GM23338 (cell line): ENCODE data around the gene SLC15A5.

Experiments
- CREB1 ChIP-seq: fragments of 250-450 bp; sonication (Bioruptor Pico); IDR thresholded peaks from 2 replicates; pipeline ENCODE4 v1.5.0; 2020; ENCODE audit warnings: low read depth, mild to moderate bottlenecking, moderate library complexity
- EZH2 ChIP-seq: fragments of 200-600 bp; sonication (generic); IDR thresholded peaks from one replicate; pipeline ENCODE4 v1.8.0; 2017; ENCODE audit warnings: antibody characterized with exemption, mild to moderate bottlenecking, low read depth; ENCODE audit not compliant: unreplicated experiment
- EZH2phosphoT487 ChIP-seq: fragments of 200-600 bp; sonication (generic); IDR thresholded peaks from one replicate; pipeline ENCODE4 v1.8.1; 2018; ENCODE audit warnings: antibody characterized with exemption; ENCODE audit not compliant: unreplicated experiment
- JUNB ChIP-seq: IDR thresholded peaks from one replicate; pipeline ENCODE4 v1.6.1; 2016; ENCODE audit warnings: antibody characterized with exemption; ENCODE audit not compliant: unreplicated experiment
- NANOG ChIP-seq: IDR thresholded peaks from 2 replicates; pipeline ENCODE4 v1.6.1; 2016; ENCODE audit warnings: antibody characterized with exemption, borderline replicate concordance
- POLR2AphosphoS5 ChIP-seq: IDR thresholded peaks from 2 replicates; pipeline ENCODE4 v1.6.1; 2016; ENCODE audit warnings: antibody characterized with exemption, low read depth
- STAT1 ChIP-seq: IDR thresholded peaks from one replicate; pipeline ENCODE4 v1.6.1; 2016; ENCODE audit warnings: antibody characterized with exemption; ENCODE audit not compliant: unreplicated experiment
- ZNF331 ChIP-seq: fragments of 250-450 bp; sonication (Bioruptor Pico); IDR thresholded peaks from 2 replicates; pipeline ENCODE4 v1.5.0; 2020; ENCODE audit warnings: low read depth, mild to moderate bottlenecking, moderate library complexity
- TF ChIP-seq, protein P1 (sequence below), 2 experiments: fragments of 200-600 bp in 1 of 2; sonication (generic) in 1 of 2; conservative IDR thresholded peaks; 2 replicates each; pipeline versions ENCODE4 v1.5.1 to v1.6.1; 2016 to 2017; ENCODE audit warnings: antibody characterized with exemption in 2 of 2, low read depth in 2 of 2, mild to moderate bottlenecking in 2 of 2, moderate library complexity in 1 of 2
- TF ChIP-seq, protein P2 (sequence below): IDR thresholded peaks from one replicate; pipeline ENCODE4 v1.6.1; 2018; ENCODE audit warnings: antibody characterized with exemption; ENCODE audit not compliant: unreplicated experiment
- TF ChIP-seq, protein P3 (sequence below): IDR thresholded peaks from 2 replicates; pipeline ENCODE4 v1.6.1; 2016; ENCODE audit warnings: antibody characterized with exemption
- TF ChIP-seq, protein P4 (sequence below): fragments of 250-450 bp; sonication (Bioruptor Pico); IDR thresholded peaks from 2 replicates; pipeline ENCODE4 v1.5.0; 2020; ENCODE audit warnings: mild to moderate bottlenecking, moderate library complexity

DNA sequence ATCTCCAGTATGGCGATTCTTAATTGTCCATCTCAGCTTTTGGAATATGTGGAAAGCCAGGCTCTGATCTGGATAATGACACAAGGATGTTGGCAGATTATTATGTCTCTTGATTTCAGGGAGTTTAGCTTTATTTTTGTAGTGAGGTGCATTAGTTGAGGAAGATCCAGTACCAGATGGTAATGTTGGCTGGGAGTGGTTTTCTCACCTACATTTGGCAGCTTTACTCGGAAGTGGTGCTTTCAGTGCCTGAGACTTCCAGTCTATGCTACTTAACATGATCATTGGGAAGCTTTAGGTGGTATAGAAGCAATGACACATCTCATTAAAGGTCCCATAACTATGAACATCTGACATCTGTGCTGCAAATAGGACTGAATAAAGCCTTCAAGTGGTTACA, 7.5 kb downstream of the SLC15A5 start:
- TF ChIP-seq CREB1 (CRISPR knock-in tag) (no peak), JUNB (no peak), POLR2AphosphoS5 (no peak), EZH2phosphoT487 (no peak), EZH2 (no peak), ZNF331 (CRISPR knock-in tag) (no peak), STAT1 (no peak), NANOG (no peak)
- TF ChIP-seq, protein P1, sequence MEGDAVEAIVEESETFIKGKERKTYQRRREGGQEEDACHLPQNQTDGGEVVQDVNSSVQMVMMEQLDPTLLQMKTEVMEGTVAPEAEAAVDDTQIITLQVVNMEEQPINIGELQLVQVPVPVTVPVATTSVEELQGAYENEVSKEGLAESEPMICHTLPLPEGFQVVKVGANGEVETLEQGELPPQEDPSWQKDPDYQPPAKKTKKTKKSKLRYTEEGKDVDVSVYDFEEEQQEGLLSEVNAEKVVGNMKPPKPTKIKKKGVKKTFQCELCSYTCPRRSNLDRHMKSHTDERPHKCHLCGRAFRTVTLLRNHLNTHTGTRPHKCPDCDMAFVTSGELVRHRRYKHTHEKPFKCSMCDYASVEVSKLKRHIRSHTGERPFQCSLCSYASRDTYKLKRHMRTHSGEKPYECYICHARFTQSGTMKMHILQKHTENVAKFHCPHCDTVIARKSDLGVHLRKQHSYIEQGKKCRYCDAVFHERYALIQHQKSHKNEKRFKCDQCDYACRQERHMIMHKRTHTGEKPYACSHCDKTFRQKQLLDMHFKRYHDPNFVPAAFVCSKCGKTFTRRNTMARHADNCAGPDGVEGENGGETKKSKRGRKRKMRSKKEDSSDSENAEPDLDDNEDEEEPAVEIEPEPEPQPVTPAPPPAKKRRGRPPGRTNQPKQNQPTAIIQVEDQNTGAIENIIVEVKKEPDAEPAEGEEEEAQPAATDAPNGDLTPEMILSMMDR (conservative IDR thresholded peaks at IDR 0.05; ENCODE audit: low read depth in 2 of 2), result no peak
- TF ChIP-seq, protein P2, sequence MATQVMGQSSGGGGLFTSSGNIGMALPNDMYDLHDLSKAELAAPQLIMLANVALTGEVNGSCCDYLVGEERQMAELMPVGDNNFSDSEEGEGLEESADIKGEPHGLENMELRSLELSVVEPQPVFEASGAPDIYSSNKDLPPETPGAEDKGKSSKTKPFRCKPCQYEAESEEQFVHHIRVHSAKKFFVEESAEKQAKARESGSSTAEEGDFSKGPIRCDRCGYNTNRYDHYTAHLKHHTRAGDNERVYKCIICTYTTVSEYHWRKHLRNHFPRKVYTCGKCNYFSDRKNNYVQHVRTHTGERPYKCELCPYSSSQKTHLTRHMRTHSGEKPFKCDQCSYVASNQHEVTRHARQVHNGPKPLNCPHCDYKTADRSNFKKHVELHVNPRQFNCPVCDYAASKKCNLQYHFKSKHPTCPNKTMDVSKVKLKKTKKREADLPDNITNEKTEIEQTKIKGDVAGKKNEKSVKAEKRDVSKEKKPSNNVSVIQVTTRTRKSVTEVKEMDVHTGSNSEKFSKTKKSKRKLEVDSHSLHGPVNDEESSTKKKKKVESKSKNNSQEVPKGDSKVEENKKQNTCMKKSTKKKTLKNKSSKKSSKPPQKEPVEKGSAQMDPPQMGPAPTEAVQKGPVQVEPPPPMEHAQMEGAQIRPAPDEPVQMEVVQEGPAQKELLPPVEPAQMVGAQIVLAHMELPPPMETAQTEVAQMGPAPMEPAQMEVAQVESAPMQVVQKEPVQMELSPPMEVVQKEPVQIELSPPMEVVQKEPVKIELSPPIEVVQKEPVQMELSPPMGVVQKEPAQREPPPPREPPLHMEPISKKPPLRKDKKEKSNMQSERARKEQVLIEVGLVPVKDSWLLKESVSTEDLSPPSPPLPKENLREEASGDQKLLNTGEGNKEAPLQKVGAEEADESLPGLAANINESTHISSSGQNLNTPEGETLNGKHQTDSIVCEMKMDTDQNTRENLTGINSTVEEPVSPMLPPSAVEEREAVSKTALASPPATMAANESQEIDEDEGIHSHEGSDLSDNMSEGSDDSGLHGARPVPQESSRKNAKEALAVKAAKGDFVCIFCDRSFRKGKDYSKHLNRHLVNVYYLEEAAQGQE, result no peak
- TF ChIP-seq, protein P3, sequence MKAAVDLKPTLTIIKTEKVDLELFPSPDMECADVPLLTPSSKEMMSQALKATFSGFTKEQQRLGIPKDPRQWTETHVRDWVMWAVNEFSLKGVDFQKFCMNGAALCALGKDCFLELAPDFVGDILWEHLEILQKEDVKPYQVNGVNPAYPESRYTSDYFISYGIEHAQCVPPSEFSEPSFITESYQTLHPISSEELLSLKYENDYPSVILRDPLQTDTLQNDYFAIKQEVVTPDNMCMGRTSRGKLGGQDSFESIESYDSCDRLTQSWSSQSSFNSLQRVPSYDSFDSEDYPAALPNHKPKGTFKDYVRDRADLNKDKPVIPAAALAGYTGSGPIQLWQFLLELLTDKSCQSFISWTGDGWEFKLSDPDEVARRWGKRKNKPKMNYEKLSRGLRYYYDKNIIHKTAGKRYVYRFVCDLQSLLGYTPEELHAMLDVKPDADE, result no peak
- TF ChIP-seq, protein P4, sequence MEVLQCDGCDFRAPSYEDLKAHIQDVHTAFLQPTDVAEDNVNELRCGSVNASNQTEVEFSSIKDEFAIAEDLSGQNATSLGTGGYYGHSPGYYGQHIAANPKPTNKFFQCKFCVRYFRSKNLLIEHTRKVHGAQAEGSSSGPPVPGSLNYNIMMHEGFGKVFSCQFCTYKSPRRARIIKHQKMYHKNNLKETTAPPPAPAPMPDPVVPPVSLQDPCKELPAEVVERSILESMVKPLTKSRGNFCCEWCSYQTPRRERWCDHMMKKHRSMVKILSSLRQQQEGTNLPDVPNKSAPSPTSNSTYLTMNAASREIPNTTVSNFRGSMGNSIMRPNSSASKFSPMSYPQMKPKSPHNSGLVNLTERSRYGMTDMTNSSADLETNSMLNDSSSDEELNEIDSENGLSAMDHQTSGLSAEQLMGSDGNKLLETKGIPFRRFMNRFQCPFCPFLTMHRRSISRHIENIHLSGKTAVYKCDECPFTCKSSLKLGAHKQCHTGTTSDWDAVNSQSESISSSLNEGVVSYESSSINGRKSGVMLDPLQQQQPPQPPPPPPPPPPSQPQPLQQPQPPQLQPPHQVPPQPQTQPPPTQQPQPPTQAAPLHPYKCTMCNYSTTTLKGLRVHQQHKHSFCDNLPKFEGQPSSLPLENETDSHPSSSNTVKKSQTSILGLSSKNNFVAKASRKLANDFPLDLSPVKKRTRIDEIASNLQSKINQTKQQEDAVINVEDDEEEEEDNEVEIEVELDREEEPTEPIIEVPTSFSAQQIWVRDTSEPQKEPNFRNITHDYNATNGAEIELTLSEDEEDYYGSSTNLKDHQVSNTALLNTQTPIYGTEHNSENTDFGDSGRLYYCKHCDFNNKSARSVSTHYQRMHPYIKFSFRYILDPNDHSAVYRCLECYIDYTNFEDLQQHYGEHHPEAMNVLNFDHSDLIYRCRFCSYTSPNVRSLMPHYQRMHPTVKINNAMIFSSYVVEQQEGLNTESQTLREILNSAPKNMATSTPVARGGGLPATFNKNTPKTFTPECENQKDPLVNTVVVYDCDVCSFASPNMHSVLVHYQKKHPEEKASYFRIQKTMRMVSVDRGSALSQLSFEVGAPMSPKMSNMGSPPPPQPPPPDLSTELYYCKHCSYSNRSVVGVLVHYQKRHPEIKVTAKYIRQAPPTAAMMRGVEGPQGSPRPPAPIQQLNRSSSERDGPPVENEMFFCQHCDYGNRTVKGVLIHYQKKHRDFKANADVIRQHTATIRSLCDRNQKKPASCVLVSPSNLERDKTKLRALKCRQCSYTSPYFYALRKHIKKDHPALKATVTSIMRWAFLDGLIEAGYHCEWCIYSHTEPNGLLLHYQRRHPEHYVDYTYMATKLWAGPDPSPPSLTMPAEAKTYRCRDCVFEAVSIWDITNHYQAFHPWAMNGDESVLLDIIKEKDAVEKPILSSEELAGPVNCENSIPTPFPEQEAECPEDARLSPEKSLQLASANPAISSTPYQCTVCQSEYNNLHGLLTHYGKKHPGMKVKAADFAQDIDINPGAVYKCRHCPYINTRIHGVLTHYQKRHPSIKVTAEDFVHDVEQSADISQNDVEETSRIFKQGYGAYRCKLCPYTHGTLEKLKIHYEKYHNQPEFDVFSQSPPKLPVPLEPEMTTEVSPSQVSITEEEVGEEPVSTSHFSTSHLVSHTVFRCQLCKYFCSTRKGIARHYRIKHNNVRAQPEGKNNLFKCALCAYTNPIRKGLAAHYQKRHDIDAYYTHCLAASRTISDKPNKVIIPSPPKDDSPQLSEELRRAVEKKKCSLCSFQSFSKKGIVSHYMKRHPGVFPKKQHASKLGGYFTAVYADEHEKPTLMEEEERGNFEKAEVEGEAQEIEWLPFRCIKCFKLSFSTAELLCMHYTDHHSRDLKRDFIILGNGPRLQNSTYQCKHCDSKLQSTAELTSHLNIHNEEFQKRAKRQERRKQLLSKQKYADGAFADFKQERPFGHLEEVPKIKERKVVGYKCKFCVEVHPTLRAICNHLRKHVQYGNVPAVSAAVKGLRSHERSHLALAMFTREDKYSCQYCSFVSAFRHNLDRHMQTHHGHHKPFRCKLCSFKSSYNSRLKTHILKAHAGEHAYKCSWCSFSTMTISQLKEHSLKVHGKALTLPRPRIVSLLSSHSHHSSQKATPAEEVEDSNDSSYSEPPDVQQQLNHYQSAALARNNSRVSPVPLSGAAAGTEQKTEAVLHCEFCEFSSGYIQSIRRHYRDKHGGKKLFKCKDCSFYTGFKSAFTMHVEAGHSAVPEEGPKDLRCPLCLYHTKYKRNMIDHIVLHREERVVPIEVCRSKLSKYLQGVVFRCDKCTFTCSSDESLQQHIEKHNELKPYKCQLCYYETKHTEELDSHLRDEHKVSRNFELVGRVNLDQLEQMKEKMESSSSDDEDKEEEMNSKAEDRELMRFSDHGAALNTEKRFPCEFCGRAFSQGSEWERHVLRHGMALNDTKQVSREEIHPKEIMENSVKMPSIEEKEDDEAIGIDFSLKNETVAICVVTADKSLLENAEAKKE (CRISPR knock-in tag), result no peak
